Measurements from ENCODE around the gene F2RL1.
"Not testable (repeated sequence)": the region's sequence is repeated elsewhere in the genome, so short reads cannot be mapped to it uniquely, and the experiment has no call there.

F2RL1 gene

DNA sequence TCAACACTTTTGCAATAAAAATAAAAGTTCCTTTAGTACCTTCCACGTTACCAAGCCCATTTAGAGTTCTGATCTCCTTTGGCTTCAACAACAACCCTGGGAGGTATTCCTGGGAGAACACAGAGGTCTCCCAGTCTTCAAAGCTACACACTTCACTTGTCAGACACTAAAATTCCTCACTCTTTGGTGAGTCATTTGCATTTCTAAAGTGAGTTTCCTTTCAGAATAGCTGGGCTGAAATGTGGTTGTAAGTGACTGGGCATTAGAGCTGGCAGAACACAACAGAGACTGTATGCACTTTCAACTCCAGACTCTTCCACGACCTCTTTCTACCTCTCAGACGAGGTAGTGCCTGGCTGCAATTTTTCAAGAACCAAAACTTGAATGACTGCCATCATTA lies 11.5 kb upstream of the F2RL1 start:
- TF ChIP-seq, protein P1, sequence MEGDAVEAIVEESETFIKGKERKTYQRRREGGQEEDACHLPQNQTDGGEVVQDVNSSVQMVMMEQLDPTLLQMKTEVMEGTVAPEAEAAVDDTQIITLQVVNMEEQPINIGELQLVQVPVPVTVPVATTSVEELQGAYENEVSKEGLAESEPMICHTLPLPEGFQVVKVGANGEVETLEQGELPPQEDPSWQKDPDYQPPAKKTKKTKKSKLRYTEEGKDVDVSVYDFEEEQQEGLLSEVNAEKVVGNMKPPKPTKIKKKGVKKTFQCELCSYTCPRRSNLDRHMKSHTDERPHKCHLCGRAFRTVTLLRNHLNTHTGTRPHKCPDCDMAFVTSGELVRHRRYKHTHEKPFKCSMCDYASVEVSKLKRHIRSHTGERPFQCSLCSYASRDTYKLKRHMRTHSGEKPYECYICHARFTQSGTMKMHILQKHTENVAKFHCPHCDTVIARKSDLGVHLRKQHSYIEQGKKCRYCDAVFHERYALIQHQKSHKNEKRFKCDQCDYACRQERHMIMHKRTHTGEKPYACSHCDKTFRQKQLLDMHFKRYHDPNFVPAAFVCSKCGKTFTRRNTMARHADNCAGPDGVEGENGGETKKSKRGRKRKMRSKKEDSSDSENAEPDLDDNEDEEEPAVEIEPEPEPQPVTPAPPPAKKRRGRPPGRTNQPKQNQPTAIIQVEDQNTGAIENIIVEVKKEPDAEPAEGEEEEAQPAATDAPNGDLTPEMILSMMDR (IDR thresholded peaks at IDR 0.05; ENCODE audit: low read depth, low read length), result no peak
- H3K4me3 ChIP-seq (ENCODE audit: low read depth, low read length), result no peak overlapping the region

DNA sequence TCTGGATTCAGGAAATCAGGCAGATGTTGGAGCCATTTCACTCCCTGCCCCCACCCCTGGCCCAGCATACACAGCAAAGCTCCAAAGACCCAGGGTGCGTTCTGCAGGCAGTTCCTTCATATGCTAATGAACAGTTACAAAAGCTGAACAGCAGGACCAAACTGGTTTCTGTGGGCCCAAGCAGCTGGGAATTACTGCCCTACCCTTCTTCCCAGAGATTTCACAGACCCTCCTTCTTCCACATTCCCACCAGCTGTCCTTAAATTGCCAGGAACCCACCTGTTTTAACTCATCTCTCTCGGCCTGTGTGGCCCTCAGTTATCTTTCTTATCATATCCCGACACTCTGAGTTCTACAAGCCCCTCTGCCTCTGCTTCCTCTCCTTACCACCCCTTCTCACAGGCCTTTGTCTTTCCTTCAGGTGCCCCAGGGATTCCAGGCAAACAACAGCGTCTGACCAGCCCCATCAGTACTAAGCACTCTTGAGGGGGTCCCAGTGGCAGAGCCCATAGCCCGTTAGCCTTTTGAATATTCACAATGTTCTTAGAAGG lies 10.6 kb upstream of the F2RL1 start:
- TF ChIP-seq, protein P1 (IDR thresholded peaks at IDR 0.05; ENCODE audit: low read depth, low read length), result no peak
- no peak overlapping the region for H3K4me3 ChIP-seq (ENCODE audit: low read depth, low read length)

DNA sequence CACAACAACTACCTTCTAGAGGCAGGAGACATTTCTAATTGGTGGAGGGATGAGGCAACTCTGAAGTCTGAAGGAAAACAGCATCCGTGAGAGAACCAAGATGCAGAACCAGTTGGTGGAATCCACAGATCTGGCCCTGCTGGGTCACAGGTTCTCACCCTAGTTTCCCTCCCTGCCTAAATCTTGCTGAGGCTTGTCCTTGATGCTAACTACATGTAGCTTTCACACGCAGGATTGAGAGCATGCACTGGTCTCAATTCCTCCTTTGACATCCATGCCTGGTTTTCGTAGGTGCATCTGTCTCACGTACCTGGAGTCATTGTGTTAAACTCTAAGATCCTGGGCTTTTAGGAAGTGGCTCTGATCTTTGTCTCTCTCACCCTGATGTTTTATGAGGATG lies 9.7 kb upstream of the F2RL1 start:
- no peak overlapping the region for H3K4me3 ChIP-seq (ENCODE audit: low read depth, low read length)
- TF ChIP-seq, protein P1 (IDR thresholded peaks at IDR 0.05; ENCODE audit: low read depth, low read length), result no peak

DNA sequence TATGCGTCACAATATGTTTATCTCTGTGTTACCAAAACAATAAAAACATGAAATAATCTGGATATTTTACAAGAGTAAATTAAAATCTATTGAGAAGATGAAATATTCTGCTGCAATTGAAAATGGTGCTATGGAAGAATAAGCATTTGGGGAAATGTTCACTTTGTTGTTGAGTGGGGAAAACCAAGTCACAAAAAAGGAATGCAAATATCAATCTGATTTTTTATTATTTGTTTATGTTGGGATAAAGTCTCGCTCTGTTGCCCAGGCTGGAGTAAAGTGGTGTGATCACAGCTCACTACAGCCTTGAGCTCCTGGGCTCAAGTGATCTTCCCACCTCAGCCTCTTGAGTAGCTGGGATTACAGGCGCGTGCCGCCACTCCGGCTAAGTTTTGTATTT lies 8.6 kb upstream of the F2RL1 start:
- TF ChIP-seq, protein P1 (IDR thresholded peaks at IDR 0.05; ENCODE audit: low read depth, low read length), result no peak
- H3K4me3 ChIP-seq (ENCODE audit: low read depth, low read length), result no peak overlapping the region

DNA sequence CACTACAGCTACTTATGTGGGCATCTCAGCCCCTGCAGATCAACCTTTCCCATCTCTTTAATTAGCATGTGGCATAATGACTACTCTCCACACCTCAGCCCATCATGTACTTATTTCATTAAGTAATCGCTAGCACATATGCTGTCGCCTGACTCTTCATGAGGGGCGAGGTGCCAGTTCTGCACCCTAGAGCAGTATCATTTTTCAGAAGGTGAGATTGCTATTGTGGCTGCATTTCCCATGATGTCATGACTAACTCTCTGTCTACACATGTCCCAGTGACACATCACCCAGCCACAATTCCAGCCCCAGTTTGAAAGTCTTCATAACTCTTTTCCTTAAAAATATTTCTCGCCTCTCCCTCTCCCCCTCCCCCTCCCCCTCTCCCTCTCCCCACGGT lies 7.6 kb upstream of the F2RL1 start:
- no peak overlapping the region for H3K4me3 ChIP-seq (ENCODE audit: low read depth, low read length)
- TF ChIP-seq, protein P1 (IDR thresholded peaks at IDR 0.05; ENCODE audit: low read depth, low read length), result no peak

DNA sequence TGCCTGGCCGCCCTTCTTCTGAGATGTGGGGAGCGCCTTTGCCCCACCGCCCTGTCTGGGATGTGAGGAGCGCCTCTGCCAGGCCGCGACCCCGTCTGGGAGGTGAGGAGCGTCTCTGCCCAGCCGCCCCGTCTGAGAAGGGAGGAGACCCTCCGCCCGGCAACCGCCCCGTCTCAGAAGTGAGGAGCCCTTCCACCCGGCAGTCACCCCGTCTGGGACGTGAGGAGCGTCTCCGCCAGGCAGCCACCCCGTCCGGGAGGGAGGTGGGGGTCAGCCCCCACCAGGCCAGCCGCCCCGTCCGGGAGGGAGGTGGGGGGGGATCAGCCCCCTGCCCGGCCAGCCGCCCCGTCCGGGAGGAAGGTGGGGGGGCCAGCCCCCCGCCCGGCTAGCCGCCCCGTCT lies 6.6 kb upstream of the F2RL1 start:
- H3K4me3 ChIP-seq (ENCODE audit: low read depth, low read length), result not testable (repeated sequence)

DNA sequence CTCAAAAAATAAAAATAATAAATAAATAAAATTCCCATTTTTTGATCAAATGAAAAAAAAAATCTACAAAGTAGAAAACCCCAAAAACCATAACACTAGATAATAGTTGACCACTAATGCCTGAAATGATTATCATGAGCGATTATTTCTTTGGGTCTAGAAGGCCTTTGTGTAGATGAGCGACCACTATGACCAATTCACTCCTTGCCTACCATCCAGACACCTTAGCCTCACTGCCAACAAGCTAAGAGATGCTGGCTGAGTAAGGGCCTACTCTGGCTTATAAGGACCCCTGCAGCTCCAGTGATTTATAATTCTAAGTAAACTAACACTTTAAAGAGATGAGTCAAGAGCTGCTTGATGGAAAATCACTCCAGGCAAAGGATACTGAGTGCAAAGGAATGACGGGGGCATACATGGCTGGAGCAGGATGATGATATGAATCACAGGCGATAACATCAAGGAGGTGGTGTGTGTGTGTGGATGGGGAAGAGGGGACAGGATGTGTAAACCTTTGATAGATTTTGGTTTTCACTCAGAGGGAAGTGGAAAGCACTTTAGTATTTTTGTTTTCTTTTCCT lies 4.8 kb upstream of the F2RL1 start:
- no peak overlapping the region for H3K4me3 ChIP-seq (ENCODE audit: low read depth, low read length)
- TF ChIP-seq, protein P1 (IDR thresholded peaks at IDR 0.05; ENCODE audit: low read depth, low read length), result no peak
